HuH-7.5 (cell line): ENCODE data around the gene CORO7.

ENCODE experiments used
- DNase-seq: peaks from one replicate; pipeline ENCODE4 v3.0.0; 2011; ENCODE audit warnings: low spot score

CORO7 gene

DNA sequence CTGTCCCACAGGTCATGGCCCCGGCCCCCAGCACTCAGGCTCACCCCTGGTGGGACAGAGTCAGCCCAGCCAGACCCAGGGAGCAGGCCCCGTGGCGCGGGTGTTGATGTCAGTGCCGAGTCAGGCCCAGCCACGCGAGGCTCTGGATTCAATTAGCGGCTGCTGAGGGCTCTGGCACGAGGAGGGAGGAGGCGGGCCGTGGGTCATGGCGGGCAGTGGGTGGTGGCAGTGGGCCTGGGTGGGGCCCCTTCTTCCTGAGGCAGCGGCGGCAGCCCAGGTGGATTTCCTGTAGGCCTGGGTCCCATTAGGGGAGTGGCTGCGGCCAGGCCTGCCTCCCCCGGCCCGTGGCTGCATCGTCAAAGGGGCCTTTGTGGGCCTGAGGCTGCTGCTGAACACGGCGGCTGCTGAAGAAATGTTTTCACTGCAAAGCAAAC, 31.9 kb downstream of the CORO7 start:
- DNase-seq: no peak

DNA sequence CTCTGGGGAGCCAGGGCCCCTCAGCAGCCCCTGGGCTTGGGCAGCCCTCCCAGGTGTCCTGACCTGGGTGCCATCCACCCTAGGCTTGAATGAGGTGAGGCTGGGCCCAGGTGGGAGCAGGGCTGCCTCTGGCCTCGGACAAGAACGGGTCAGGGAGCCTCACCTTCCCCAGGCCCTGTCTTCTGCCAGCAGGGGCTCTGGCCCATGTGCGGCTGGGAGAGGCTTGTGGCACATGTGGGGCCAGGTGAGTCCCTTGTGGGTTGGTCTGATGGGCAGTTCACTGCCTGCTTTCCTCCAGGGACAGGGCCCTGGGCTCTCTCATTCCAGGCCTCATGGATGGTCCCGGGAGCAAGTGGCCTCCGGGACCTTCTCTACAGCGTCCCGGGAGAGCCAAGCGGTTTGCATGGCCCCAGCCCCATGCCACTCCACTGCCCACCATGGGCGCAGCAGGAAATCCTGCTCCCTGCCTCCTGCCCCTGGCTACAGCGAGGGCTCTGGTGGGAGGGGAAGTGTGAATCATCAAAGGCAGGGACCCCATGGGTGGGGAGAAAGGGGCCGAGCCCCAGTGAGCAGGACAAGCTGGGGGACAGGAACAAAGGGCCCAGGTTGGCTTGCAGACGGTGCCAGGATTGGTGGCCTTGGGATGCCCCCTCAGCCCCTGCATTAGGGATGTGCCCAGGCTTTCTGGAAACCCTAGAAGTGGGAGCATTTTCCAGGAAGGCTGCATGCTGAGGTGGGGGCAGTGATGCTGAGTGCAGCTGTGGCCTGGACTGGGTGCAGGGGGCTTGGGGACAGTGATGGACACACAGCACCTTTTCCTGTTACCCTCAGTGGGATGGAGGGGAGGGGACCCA, 32.6 kb downstream of the CORO7 start:
- DNase-seq: no peak

DNA sequence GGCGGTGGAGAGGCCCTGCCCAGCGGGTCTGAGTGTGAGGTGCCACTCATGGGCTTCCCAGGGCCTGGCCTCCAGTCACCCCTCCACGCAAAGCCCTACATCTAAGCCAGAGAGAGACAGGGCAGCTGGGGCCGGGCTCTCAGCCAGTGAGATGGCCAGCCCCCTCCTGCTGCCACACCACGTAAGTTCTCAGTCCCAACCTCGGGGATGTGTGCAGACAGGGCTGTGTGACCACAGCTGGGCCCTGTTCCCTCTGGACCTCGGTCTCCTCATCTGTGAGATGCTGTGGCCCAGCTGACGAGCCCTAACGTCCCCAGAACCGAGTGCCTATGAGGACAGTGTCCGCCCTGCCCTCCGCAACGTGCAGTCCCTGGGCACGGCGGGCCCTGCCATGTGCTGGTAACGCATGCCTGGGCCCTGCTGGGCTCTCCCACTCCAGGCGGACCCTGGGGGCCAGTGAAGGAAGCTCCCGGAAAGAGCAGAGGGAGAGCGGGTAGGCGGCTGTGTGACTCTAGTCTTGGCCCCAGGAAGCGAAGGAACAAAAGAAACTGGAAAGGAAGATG, 33.5 kb downstream of the CORO7 start:
- no peak for DNase-seq

DNA sequence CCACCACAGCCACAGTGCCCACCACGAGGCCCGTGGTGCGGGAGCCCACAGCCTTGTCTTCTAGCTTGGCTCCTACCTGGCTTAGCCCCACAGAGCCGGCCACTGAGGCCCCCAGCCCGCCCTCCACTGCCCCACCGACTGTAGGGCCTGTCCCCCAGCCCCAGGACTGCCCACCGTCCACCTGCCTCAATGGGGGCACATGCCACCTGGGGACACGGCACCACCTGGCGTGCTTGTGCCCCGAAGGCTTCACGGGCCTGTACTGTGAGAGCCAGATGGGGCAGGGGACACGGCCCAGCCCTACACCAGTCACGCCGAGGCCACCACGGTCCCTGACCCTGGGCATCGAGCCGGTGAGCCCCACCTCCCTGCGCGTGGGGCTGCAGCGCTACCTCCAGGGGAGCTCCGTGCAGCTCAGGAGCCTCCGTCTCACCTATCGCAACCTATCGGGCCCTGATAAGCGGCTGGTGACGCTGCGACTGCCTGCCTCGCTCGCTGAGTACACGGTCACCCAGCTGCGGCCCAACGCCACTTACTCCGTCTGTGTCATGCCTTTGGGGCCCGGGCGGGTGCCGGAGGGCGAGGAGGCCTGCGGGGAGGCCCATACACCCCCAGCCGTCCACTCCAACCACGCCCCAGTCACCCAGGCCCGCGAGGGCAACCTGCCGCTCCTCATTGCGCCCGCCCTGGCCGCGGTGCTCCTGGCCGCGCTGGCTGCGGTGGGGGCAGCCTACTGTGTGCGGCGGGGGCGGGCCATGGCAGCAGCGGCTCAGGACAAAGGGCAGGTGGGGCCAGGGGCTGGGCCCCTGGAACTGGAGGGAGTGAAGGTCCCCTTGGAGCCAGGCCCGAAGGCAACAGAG, 34.2 kb downstream of the CORO7 start:
- no peak for DNase-seq

DNA sequence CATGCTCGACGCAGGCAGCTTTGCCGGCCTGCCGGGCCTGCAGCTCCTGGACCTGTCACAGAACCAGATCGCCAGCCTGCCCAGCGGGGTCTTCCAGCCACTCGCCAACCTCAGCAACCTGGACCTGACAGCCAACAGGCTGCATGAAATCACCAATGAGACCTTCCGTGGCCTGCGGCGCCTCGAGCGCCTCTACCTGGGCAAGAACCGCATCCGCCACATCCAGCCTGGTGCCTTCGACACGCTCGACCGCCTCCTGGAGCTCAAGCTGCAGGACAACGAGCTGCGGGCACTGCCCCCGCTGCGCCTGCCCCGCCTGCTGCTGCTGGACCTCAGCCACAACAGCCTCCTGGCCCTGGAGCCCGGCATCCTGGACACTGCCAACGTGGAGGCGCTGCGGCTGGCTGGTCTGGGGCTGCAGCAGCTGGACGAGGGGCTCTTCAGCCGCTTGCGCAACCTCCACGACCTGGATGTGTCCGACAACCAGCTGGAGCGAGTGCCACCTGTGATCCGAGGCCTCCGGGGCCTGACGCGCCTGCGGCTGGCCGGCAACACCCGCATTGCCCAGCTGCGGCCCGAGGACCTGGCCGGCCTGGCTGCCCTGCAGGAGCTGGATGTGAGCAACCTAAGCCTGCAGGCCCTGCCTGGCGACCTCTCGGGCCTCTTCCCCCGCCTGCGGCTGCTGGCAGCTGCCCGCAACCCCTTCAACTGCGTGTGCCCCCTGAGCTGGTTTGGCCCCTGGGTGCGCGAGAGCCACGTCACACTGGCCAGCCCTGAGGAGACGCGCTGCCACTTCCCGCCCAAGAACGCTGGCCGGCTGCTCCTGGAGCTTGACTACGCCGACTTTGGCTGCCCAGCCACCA, 35.1 kb downstream of the CORO7 start:
- no peak for DNase-seq

DNA sequence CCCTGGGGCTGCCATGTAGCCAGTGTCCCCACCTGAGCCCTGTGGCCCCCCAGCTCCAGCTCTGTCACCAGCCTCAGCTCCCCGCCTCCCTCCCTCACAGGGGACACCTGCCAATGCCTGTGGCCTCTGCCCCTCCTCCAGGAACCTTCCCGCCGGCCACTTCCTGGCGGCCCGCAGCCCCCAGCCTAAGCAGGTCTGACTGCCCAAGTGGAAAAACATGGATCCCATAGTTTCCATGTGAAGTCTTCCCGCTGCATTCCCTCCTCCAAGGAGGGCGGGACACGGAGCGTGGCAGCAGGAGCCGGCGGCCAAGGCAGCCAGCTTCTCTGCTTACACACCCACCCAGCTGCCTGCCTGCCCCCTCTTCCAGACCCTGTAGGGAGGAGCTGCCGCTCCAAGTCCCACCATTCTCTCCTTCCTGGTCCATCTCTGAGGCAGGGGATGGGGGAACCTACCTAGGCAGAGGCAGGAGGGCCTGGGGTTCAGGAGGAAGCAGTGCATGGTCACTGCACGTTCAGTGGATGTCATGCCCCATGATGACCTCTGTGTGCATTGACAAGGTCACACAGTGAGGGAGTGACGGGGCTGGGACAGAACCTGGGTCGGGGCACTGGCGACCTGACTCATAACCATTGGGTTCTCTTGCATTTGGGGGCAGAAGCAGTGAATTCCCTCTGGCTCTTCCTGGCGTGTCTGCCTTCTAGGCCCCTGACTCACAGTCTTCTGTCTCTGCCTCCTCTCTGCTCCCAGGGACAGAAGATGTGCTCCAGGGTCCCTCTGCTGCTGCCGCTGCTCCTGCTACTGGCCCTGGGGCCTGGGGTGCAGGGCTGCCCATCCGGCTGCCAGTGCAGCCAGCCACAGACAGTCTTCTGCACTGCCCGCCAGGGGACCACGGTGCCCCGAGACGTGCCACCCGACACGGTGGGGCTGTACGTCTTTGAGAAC, 36.0 kb downstream of the CORO7 start:
- no peak for DNase-seq

DNA sequence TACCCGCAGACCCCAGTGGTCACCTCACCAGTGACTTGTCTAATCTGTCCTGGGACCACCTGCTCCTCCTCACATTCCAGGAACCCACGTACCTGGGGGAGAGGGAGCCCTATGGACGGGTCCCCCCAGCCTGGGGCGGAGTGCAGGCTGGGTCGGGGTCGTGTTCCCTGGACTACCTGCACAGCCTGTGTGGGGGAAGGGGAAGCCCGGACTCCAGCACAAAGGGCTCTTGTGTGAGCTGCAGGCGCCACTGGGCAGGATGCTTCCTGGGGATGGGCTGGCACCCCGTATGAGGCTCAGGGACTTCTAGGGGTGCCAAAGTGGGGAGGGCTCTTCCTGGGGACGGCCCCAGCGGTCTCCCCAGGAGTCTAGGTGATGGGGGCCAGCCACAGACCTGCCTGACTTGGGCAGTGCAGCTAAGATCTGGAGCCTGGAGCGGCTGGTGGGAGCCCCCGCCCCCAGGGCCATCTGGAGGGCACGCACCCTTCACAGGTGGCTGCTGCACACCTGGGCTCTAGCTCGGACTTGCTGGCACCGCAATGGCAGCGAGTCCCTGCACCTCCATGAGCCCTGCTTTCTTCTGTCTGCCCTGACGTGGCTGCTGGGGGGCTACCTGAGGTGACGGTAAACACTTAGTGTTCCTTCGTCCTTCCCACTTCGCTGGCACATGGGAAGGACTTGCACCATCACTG, 37.3 kb downstream of the CORO7 start:
- no peak for DNase-seq

DNA sequence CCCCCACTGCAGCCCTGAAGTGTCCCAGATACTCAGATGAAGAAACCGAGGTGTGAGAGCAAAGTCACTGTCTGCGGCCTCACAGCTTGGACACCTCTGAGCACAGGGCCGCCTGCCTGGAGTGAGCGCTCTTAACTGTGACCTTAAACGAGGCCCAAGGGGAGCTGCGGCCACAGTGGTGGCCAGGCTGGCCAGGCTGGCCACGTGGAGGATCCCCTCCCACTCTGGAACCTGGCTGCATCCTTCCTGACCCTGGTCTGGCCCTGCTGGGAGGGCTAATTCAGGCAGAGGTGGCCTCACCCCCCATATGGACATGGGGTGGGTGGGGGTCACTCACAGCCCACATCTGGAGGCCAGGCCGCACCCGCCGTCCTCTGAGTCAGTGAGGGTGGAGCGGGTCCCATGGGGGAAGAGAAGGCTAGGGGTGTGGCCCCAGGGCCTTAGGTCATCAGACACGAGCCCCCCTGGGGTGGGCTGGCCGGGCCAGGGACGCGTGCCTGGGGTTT, 38.2 kb downstream of the CORO7 start:
- DNase-seq: no peak

DNA sequence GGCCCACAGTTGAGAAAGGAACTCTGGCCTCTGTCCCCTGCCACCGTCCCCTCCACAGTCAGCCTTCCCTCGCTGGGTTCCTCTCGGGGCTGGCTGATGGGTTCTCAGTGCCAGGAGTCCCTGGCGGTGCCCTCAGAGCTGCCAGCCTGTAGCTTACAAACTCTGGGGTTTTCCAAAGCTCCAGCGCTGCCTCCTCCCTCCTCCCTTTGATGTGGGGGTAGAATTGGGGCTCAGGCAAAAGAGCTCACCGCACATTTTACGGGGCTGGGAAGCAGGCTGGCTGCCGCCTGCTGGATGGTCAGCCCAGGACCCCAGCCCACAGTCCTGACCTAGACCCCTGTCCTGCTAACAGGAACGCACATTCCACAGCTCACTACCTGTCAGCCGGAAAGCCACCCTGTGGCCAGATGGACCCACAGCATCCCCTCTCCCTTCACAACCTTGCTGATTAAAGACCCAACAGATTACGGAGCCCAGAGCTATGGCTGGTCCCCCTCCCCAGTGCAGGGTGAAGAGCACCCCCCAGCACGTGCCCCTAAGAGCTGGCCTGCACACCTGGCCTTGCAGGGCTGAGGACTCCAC, 38.7 kb downstream of the CORO7 start:
- DNase-seq: no peak

DNA sequence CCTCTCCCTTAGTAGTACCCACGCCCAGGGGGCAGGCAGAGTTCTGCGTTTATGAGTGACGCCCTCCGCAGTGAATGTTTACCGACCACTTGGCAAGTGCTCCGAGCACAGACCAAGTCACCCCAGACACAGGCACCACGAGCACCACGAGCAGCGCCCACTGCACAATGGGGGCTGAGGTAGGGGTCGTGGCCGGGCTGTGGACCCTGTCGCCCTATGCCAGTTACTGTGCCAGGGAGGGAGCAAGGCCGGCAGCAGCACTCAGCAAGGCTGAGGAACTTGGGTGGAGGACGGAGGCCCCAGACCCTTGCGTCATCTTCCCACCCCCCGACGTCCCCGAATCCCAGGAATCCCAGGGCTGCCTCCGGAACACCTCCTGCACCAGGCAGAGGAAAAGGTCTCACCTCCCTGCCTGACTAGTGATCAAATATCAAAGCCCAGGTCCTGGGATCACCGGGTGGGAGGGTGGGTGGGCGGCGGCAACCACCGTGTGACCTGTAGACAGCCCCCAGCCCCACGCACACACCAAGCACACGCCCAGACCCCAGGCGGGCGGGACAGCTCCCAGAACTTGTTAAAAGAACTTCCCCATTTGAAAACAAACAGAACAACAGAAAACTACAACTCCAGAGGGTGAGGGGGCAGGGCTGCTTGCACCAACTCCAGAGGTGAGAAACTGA, 39.4 kb downstream of the CORO7 start:
- DNase-seq: no peak

DNA sequence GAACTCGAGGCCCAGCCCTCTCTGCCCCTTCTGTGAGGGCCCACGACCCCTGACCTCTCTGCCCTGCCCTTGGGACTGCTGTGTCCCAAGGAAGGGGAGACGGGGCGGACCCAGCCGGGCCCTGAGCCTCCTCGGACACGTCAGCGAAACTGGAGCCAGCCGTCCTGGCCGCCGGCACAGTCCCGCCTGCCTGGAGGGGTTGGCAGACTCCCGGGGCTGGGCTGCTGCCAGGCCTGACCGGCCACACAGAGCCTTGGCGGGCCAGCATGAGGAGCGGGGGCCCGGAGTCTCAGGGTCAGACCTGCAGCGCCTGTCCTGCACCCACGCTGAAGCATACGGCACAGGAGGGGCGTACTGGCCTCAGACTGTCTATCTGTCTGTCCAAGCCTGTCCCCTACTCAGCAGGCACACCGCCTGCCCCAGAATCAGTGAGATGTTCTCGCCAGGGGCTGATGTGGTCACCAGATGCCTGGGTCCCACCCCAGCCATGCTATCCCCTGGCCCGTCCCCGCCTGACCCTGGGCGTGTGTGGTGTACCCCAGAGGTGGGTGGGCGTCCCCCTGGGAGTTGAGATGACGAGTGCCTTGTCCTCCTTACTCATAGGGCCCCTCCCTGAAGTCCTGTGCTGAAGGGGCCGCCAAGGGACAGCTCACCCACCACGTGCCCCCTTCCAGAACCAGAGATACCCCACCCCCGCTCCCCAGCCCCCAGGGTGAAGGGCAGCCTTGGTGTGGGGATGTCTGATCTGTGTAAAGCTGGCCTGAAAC, 40.1 kb downstream of the CORO7 start:
- DNase-seq: no peak

DNA sequence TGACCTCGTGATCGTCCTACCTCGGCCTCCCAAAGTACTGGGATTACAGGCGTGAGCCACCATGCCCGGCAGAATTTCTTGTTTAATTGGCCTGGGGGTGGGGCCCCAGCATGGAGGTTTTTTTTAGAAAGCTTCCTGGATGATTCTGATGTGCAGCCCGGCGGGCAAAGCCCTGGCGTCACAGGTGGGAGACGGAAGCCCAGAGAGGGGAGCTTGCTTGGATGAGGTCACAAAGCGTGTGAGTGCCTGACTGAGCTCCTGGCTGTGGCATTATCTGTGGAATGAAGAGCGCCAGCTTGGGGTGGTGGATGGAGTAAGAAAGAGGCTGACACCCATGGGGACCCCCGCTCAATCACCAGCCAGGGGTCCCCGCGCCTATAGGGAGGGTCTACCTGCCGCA, 40.7 kb downstream of the CORO7 start:
- DNase-seq: no peak

DNA sequence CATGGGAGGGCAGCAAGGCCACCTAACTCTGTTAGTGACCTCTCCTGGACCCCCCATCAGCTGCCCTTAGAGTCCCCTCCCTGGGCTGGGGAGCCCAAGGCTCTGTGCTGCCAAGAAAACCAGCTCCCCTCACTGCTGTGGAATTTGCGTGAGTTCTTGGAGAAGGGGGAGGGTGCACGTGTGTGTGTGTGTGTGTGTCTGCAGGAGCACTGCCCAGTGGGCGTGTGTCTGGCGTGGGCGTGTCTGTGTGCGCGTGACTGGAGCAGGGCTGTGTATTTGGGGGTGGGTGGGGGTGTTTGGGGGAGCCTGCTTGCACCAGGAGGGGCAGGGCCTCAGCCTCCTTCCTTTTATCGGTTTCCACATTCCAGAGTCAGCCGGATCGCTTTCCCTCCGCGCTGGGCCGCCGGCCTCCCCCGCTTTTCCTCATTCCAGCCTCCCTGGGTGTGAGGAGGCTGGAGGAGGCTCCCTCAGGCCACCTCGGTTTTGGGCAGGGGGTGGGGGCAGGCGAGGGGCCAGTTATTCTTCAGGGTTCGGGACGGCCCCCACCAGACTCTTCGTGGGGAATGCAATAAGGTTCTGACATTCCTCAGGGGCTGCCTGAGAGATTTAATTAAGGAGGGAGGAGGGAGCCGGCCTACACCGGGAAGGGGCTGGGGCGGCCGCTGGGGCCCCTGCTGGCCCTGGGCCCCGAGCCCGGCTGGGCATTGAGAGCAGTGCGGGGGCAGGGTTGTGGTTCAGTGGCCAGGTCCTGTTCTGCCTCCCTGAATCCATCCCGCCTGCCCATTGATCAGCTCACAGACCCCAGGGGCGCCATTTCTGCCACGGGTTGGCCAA, 42.3 kb downstream of the CORO7 start:
- no peak for DNase-seq

DNA sequence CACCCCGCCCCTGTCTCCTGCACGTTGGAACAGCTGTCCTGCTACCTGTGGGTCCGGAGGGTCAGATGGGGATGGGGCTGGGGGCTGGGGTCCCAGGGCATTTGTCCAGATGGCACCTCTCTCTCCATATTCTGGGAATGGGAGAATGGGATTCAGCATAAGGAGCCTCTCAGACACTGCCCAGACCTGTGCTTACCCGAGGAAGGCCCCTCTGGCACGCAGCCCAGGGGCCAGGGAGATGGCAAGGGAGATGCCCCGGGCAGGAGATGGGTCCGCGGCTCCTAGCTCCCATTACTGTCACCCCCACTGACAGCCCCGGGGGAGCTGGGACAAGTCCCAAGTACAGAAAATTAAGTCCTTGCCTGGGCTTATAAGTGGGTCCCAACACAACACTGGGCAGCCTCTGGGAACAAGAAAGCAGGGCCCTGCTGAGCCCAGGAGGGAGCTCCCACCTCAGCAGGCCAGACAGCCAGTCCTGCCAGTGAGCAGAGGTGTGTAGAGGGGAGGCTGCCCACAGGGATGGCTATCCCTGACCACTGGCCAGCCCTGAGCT, 43.0 kb downstream of the CORO7 start:
- no peak for DNase-seq

DNA sequence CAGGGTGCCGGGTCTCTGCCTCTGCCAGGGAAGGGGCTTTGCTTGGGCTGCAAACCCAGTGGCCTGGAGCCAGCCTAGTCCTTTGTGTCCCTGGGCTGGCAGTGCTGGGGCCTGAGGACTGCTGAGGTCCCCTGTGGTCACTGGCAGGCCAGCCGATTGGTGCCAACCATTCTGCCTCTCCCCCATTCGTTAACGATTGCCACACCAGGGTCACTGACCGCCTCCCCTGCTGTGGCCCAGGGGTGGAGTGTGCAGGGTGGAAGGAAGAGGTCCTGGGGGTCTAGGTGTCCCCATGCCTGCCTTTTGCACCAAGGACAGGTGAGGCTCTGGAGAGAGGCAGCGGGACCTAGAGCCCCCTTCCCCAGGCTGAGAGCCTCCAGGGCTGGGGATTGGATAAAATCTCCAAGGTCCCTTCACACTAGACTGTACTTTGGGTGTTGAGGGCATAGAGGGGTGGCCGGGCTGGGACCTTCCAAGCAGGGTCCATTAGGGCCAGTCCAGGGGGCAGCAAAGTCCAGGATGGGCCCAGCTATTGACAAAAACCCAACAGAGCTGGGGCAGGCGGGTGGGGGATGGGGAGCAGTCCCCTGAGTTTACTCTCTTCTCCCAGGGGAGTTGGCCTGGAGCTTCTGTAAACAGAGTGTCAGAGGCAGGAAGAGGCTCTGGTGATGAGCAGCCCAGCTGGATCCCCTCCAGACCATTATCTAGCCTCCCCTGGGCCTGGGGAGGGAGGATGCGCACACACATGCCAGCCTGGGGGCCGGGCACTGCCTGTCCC, 43.6 kb downstream of the CORO7 start:
- peak; percentile 93 for DNase-seq

DNA sequence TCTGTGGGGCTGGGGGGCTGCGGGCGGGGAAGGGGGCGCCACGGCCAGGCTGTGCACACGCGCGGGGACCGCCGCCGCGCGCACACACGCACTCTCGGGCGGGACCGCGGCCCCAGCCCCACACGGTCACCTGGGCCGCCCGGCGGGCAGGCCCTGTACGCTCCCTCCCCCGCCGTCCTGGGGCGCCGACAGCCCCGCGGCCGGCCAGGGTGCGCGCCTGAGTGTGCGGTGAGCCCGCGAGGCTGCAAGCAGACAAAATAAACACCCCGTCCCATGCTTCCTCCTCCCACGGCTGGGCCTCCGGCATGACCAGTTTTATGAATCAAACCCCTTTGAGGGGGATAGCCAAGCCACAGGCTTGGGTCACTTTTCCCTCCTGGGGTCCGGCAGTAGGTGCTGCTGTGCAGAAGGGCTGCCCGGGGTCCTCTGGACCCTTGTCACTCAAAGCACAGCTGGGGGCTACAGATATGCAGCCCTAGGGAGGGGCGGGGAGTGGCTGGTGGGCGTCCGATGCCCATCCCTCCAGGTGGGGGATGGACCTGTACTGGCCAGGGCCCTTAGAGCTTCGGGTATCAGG, 44.3 kb downstream of the CORO7 start:
- DNase-seq: no peak
